NOMO-1 treated with dmso at 0.1 percent for 144 hours (cell line): Measurements from ENCODE around the gene AGBL3.

Experiments
- DNase-seq: peaks from one replicate; lab custom pipeline; 2025; ENCODE audit not compliant: unreplicated experiment; lab: John Stamatoyannopoulos, UW

AGBL3 gene

GRCh38 chr7:135183478-135183877 is 197.2 kb downstream of the AGBL3 start:
- DNase-seq, result no peak

- no peak for DNase-seq
These were observed 198.0 kb downstream of the AGBL3 start for GRCh38 chr7:135184254-135184841.
